AG09309 (cell line): ENCODE results near the gene MAGI2.
A peak's percentile ranks its signal among the peaks of the same experiment; 100 is the strongest.

Experiments used
- DNase-seq: peaks from one replicate; pipeline ENCODE4 v3.0.0-alpha.2; 2010; ENCODE audit warnings: low read depth
- H3K4me3 ChIP-seq: 2 replicates; pipeline ENCODE4 v1.5.1; 2011; ENCODE audit warnings: mild to moderate bottlenecking, low read depth, low read length, moderate library complexity; ENCODE audit not compliant: control insufficient read depth
- TF ChIP-seq, protein P1 (sequence below): IDR thresholded peaks from 2 replicates; pipeline ENCODE4 v1.5.1; 2011; ENCODE audit warnings: mild to moderate bottlenecking, low read depth, low read length, inconsistent platforms; ENCODE audit not compliant: insufficient read depth, control insufficient read depth; ENCODE audit errors: missing control alignments

MAGI2 gene

GRCh38 chr7:78213402-78213801, 1240.1 kb downstream of the MAGI2 start:
- H3K4me3 ChIP-seq = no peak overlapping the region
- no peak for DNase-seq
- TF ChIP-seq, protein P1, sequence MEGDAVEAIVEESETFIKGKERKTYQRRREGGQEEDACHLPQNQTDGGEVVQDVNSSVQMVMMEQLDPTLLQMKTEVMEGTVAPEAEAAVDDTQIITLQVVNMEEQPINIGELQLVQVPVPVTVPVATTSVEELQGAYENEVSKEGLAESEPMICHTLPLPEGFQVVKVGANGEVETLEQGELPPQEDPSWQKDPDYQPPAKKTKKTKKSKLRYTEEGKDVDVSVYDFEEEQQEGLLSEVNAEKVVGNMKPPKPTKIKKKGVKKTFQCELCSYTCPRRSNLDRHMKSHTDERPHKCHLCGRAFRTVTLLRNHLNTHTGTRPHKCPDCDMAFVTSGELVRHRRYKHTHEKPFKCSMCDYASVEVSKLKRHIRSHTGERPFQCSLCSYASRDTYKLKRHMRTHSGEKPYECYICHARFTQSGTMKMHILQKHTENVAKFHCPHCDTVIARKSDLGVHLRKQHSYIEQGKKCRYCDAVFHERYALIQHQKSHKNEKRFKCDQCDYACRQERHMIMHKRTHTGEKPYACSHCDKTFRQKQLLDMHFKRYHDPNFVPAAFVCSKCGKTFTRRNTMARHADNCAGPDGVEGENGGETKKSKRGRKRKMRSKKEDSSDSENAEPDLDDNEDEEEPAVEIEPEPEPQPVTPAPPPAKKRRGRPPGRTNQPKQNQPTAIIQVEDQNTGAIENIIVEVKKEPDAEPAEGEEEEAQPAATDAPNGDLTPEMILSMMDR = no peak

DNA sequence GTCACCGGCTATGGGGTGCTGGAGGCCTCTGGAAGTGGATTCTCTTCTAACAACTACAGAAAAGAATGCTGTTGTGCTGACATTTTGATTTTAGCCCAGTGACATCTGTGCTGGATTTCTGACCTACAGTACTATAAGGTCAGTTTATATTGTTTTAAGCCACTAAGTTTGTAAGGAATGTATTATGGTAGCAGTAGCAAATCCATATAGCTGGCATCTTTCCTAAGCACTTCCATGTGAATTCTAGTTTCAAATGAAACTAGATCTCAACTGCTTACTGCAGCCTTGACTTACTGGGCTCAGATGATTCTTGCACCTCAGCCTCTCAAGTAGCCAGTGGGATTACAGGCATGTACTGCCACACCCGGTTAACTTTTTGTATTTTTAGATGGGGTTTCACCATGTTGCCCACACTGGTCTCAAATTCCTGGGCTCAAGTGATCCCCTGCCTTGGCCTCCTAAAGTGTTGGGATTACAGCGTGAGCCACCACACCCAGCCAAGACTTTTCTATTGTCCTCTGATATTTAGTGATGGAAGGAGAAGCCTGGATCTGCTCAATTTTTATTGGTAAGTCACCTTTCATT, 1240.9 kb downstream of the MAGI2 start:
- TF ChIP-seq, protein P1 = no peak
- no peak overlapping the region for H3K4me3 ChIP-seq
- no peak for DNase-seq

DNA sequence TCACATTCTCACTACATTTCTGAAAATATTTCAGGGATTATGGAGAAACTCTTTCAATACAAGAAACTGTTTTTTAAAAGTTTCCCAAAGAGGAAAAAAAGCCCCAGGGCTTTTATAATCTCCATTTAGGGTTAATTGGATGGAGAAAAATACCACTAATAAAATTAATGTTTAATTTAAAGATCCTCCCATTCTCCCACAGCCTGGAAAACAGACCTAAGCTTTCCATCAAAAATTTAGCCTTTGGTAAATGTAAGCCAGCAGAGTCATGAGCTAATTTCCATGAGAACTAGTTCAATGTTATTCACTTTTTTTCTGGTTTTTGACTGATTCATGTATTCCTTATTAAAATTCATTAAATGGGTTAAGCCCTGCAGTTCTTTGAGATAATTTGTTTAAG, 1246.2 kb downstream of the MAGI2 start:
- TF ChIP-seq, protein P1 = no peak
- no peak for DNase-seq
- H3K4me3 ChIP-seq = no peak overlapping the region

GRCh38 chr7:78206769-78207168, 1246.7 kb downstream of the MAGI2 start:
- no peak overlapping the region for H3K4me3 ChIP-seq
- TF ChIP-seq, protein P1 = no peak
- DNase-seq = no peak

GRCh38 chr7:78203042-78203720, 1250.3 kb downstream of the MAGI2 start:
- TF ChIP-seq, protein P1 = no peak
- DNase-seq = no peak
- H3K4me3 ChIP-seq = no peak overlapping the region

DNA sequence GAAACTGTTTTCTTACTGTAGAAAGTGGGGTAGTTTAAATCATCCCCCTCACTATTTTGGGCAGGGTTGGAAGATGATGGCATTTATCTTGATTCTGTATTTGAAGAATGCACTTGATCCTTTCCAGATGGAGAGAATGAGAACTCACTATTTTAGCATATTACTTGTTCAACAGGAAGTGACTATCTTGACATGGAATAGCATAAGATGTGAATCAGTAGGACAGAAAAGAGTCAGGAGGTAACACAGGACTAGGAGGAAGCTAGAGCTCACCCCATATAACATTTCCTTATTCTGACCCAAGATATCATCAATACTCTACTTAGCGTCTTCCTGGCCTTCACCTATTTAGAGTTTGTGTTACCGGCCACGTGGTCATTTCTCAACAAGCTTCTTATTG, 1254.7 kb downstream of the MAGI2 start:
- TF ChIP-seq, protein P1 = no peak
- DNase-seq = peak; percentile 46
- H3K4me3 ChIP-seq = no peak overlapping the region
